D721Med (cell line): ENCODE measurements around the gene ANKRD13C.
"Not testable (repeated sequence)": the region's sequence is repeated elsewhere in the genome, so short reads cannot be mapped to it uniquely, and the experiment has no call there.

Experiments used
- DNase-seq: peaks from one replicate; pipeline ENCODE4 v3.0.0; 2011; ENCODE audit warnings: low spot score; ENCODE audit not compliant: insufficient read length
- FAIRE-seq: peaks from 2 replicates; lab custom pipeline; 2011; peaks lifted over from hg19 to GRCh38; lab: Jason Lieb, UNC
- CTCF ChIP-seq: IDR thresholded peaks from 2 replicates; pipeline ENCODE4 v1.5.1; 2012; ENCODE audit warnings: mild to moderate bottlenecking, control low read depth; ENCODE audit not compliant: insufficient read depth; ENCODE audit errors: missing control alignments

Gene ANKRD13C

GRCh38 chr1:70387507-70387906 is 33.0 kb upstream of the ANKRD13C start:
- FAIRE-seq (no peak), DNase-seq (no peak)
- no peak for TF ChIP-seq CTCF

- TF ChIP-seq CTCF: no peak
- no peak for FAIRE-seq
- DNase-seq: no peak
Observed at GRCh38 chr1:70386121-70386520, 31.6 kb upstream of the ANKRD13C start.

GRCh38 chr1:70385477-70385876 is 31.0 kb upstream of the ANKRD13C start:
- no peak for TF ChIP-seq CTCF
- FAIRE-seq: no peak
- no peak for DNase-seq

- DNase-seq: no peak
- no peak for FAIRE-seq
- no peak for TF ChIP-seq CTCF
Observed at GRCh38 chr1:70384542-70384941, 30.0 kb upstream of the ANKRD13C start.

- no peak for DNase-seq
- no peak for FAIRE-seq
- TF ChIP-seq CTCF: no peak
Observed at GRCh38 chr1:70383483-70383882, 29.0 kb upstream of the ANKRD13C start.

GRCh38 chr1:70382682-70383081 is 28.2 kb upstream of the ANKRD13C start:
- no peak for FAIRE-seq
- DNase-seq: no peak
- TF ChIP-seq CTCF: no peak

GRCh38 chr1:70376196-70376595 is 21.7 kb upstream of the ANKRD13C start:
- DNase-seq (no peak), FAIRE-seq (no peak)
- TF ChIP-seq CTCF: no peak

- DNase-seq, FAIRE-seq: not testable (repeated sequence)
Observed at GRCh38 chr1:70373580-70373979, 19.1 kb upstream of the ANKRD13C start.
